MM.1S (cell line): ENCODE measurements around the gene RPS6KC1.

Experiments used
- DNase-seq: peaks from one replicate; pipeline ENCODE4 v3.0.0-alpha.2; 2015
- H2AFZ ChIP-seq: fragments of 300-600 bp; sonication (generic); 2 replicates; pipeline ENCODE4 v1.6.0; 2016; ENCODE audit warnings: antibody characterized with exemption, low read length
- H3F3A ChIP-seq: fragments of 300-600 bp; sonication (generic); 2 replicates; pipeline ENCODE4 v1.6.1; 2016; ENCODE audit warnings: mild to moderate bottlenecking, antibody characterized with exemption, low read length, moderate library complexity, mixed read lengths; ENCODE audit not compliant: insufficient read depth
- H3K27ac ChIP-seq: fragments of 300-600 bp; sonication (generic); 2 replicates; pipeline ENCODE4 v1.5.1; 2016; ENCODE audit warnings: mild to moderate bottlenecking, low read length
- H3K27me3 ChIP-seq: fragments of 300-600 bp; sonication (generic); replicated peaks from 2 replicates; pipeline ENCODE4 v1.6.0; 2016; ENCODE audit warnings: low read length; ENCODE audit not compliant: insufficient read depth
- H3K36me3 ChIP-seq: fragments of 300-600 bp; sonication (generic); replicated peaks from 2 replicates; pipeline ENCODE4 v1.6.1; 2016; ENCODE audit warnings: mild to moderate bottlenecking, low read length, mixed read lengths; ENCODE audit not compliant: insufficient read depth
- H3K4me1 ChIP-seq: fragments of 300-600 bp; sonication (generic); 2 replicates; pipeline ENCODE4 v1.6.1; 2016; ENCODE audit warnings: low read length, mixed read lengths
- H3K4me2 ChIP-seq: fragments of 300-600 bp; sonication (generic); 2 replicates; pipeline ENCODE4 v1.6.0; 2016; ENCODE audit warnings: low read depth, low read length
- H3K4me3 ChIP-seq: fragments of 300-600 bp; sonication (generic); 2 replicates; pipeline ENCODE4 v1.5.1; 2016; ENCODE audit warnings: low read length, mixed read lengths
- H3K79me2 ChIP-seq: fragments of 300-600 bp; sonication (generic); 2 replicates; pipeline ENCODE4 v1.6.1; 2016; ENCODE audit warnings: mixed run types, low read length, mixed read lengths
- H3K9ac ChIP-seq: fragments of 300-600 bp; sonication (generic); 2 replicates; pipeline ENCODE4 v1.6.1; 2016; ENCODE audit warnings: low read length, mixed read lengths
- H3K9me2 ChIP-seq: fragments of 300-600 bp; sonication (generic); replicated peaks from 2 replicates; pipeline ENCODE4 v1.6.1; 2016; ENCODE audit warnings: mild to moderate bottlenecking, low read length, mixed read lengths; ENCODE audit not compliant: insufficient read depth
- H3K9me3 ChIP-seq: fragments of 300-600 bp; sonication (generic); replicated peaks from 2 replicates; pipeline ENCODE4 v1.6.1; 2016; ENCODE audit warnings: mild to moderate bottlenecking, low read length, mixed read lengths; ENCODE audit not compliant: insufficient read depth
- H4K20me1 ChIP-seq: fragments of 300-600 bp; sonication (generic); 2 replicates; pipeline ENCODE4 v1.6.1; 2016; ENCODE audit warnings: mild to moderate bottlenecking, low read length, moderate library complexity, mixed read lengths; ENCODE audit not compliant: insufficient read depth
- EZH2 ChIP-seq: fragments of 300-600 bp; sonication (generic); optimal IDR thresholded peaks from 2 replicates; pipeline ENCODE3; 2017; ENCODE audit warnings: low read depth, mild to moderate bottlenecking, antibody characterized with exemption, low read length, mixed read lengths
- EZH2phosphoT487 ChIP-seq: fragments of 300-600 bp; sonication (generic); IDR thresholded peaks from 2 replicates; pipeline ENCODE4 v1.6.1; 2018; ENCODE audit warnings: antibody characterized with exemption, low read length
- TF ChIP-seq, protein P1 (sequence below): fragments of 300-600 bp; sonication (generic); IDR thresholded peaks from 2 replicates; pipeline ENCODE4 v1.5.1; 2016; ENCODE audit warnings: antibody characterized with exemption, low read length, mixed read lengths

The RPS6KC1 gene

DNA sequence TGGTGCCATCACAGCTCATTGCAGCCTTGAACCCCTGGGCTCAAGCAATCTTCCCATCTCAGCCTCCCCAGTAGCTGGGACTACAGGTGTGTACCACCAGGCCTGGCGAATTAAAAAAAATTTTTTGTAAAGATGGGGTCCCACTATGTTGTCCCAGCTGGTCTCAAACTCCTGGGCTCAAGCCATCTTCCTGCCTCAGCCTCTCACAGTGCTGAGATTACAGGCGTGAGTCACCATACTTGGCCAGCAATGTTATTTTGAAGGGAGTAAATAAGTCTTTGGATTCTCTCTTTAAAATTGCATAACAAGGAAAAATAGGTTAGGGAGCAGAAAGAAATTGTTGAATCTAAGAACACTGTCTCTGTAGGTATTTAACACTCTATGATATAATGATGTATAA is 111.3 kb downstream of the RPS6KC1 start:
- no peak overlapping the region for H3K27ac ChIP-seq
- no peaks in the 10 kb centered on the region for H3K9me3 ChIP-seq

DNA sequence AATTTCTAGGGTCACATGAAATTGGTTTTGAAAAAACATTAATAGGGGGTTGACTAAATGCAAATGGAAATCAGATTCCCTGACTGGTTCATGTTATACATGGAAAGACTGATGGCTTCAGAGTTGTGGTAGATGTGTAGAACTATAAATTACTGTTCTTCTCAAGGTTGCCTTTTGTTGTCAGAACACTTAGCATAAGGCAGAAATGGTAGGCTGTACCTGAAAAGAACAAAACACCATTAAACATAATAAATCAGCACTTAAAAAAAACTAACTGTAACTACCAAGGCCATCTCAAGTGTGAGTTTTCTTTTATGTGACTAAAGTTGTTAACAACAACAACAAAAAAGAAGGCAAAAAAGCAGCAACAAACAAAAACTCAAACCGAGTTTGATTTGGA is 111.8 kb downstream of the RPS6KC1 start:
- H3K27me3 ChIP-seq: no peaks in the 10 kb centered on the region
- TF ChIP-seq, protein P1, sequence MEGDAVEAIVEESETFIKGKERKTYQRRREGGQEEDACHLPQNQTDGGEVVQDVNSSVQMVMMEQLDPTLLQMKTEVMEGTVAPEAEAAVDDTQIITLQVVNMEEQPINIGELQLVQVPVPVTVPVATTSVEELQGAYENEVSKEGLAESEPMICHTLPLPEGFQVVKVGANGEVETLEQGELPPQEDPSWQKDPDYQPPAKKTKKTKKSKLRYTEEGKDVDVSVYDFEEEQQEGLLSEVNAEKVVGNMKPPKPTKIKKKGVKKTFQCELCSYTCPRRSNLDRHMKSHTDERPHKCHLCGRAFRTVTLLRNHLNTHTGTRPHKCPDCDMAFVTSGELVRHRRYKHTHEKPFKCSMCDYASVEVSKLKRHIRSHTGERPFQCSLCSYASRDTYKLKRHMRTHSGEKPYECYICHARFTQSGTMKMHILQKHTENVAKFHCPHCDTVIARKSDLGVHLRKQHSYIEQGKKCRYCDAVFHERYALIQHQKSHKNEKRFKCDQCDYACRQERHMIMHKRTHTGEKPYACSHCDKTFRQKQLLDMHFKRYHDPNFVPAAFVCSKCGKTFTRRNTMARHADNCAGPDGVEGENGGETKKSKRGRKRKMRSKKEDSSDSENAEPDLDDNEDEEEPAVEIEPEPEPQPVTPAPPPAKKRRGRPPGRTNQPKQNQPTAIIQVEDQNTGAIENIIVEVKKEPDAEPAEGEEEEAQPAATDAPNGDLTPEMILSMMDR: no peak
- TF ChIP-seq EZH2phosphoT487: no peak
- TF ChIP-seq EZH2: no peak
- H3K27ac ChIP-seq: no peak overlapping the region
- no peaks in the 10 kb centered on the region for H3K4me1 ChIP-seq
- no peak overlapping the region for H3K4me3 ChIP-seq
- H2AFZ ChIP-seq: no peak overlapping the region
- no peaks in the 10 kb centered on the region for H3F3A ChIP-seq
- H3K79me2 ChIP-seq: no peaks in the 10 kb centered on the region
- no peaks in the 10 kb centered on the region for H4K20me1 ChIP-seq
- no peaks in the 10 kb centered on the region for H3K36me3 ChIP-seq
- no peak overlapping the region for H3K9ac ChIP-seq
- H3K4me2 ChIP-seq: no peak overlapping the region
- no peaks in the 10 kb centered on the region for H3K9me2 ChIP-seq
- no peak for DNase-seq
- H3K9me3 ChIP-seq: no peaks in the 10 kb centered on the region

More for the DNA sequence above, 111.3 kb downstream of the RPS6KC1 start:
- H2AFZ ChIP-seq: no peak overlapping the region
- no peak overlapping the region for H3K4me2 ChIP-seq
- H3K36me3 ChIP-seq: no peaks in the 10 kb centered on the region
- H3K4me3 ChIP-seq: no peak overlapping the region
- DNase-seq: no peak
- H3K4me1 ChIP-seq: no peaks in the 10 kb centered on the region
- H3K79me2 ChIP-seq: no peaks in the 10 kb centered on the region
- no peaks in the 10 kb centered on the region for H4K20me1 ChIP-seq
- H3K27me3 ChIP-seq: no peaks in the 10 kb centered on the region
- H3K9me2 ChIP-seq: no peaks in the 10 kb centered on the region
- no peak overlapping the region for H3K9ac ChIP-seq
- TF ChIP-seq EZH2: no peak
- no peaks in the 10 kb centered on the region for H3F3A ChIP-seq

DNA sequence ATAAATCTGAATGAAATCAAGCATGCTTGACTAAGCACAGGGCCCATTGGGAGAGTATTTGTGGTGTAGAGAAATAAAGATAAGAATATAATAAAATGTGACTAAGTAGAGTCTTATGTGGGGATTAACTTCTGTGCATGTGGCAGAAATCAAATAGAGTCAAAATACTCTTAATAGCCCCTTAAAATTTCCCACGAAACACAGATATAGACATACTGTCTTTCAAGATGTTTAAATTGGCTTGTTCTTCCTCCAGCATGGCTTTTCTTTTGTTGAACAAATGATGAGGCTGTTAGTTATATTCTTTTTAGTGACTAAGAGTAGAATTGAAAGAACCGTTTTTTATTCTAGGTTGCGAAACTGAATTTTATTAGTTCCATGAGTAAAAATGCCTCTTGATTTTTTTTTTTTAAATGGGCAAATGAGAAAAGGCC is 112.3 kb downstream of the RPS6KC1 start:
- H3K9me2 ChIP-seq: no peaks in the 10 kb centered on the region
- no peak overlapping the region for H3K9ac ChIP-seq
- no peaks in the 10 kb centered on the region for H3K9me3 ChIP-seq
- no peaks in the 10 kb centered on the region for H3K4me1 ChIP-seq
- H3K4me2 ChIP-seq: no peak overlapping the region
- H3K27ac ChIP-seq: no peak overlapping the region
- H3F3A ChIP-seq: no peaks in the 10 kb centered on the region
- no peaks in the 10 kb centered on the region for H3K36me3 ChIP-seq
- no peaks in the 10 kb centered on the region for H4K20me1 ChIP-seq
- no peaks in the 10 kb centered on the region for H3K27me3 ChIP-seq
- no peak for DNase-seq
- no peak overlapping the region for H3K4me3 ChIP-seq
- H2AFZ ChIP-seq: no peak overlapping the region
- TF ChIP-seq, protein P1: no peak
- no peak for TF ChIP-seq EZH2phosphoT487
- TF ChIP-seq EZH2: no peak
- no peaks in the 10 kb centered on the region for H3K79me2 ChIP-seq

DNA sequence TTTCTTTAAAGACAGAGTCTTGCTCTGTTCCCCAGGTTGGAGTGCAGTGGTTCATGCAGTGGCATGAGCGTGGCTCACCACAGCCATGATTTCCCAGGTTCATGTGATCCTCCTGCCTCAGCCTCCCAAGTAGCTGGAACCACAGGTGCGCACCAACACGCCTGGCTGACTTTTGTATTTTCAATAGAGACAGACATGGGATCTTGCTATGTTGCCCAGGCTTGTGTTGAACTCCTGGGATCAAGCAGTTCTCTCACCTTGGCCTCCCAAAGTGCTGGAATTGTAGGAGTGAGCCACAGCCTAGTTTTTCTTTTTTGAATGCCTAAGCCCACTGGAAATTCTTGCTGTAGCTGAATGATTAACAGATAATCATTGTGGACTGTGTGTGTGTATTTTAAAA is 113.5 kb downstream of the RPS6KC1 start:
- H3K4me2 ChIP-seq: no peak overlapping the region
- H3K36me3 ChIP-seq: no peaks in the 10 kb centered on the region
- no peak overlapping the region for H3K9ac ChIP-seq
- H3K27ac ChIP-seq: no peak overlapping the region
- H3K9me2 ChIP-seq: no peaks in the 10 kb centered on the region
- H3F3A ChIP-seq: no peaks in the 10 kb centered on the region
- H3K27me3 ChIP-seq: no peaks in the 10 kb centered on the region
- H3K4me1 ChIP-seq: no peaks in the 10 kb centered on the region
- H3K79me2 ChIP-seq: no peaks in the 10 kb centered on the region
- no peaks in the 10 kb centered on the region for H3K9me3 ChIP-seq
- H4K20me1 ChIP-seq: no peaks in the 10 kb centered on the region
- H3K4me3 ChIP-seq: no peak overlapping the region
- no peak for DNase-seq
- no peak overlapping the region for H2AFZ ChIP-seq
- TF ChIP-seq EZH2 (no peak), EZH2phosphoT487 (no peak)
- TF ChIP-seq, protein P1: no peak
